ENCODE measurements around the gene WNT11. TPM values are rescaled to one million over a fixed set of nuclear protein-coding genes. Genes with fewer than 3 reads are reported as not detected.

WNT11 gene
- polyA plus RNA-seq, 1 of the 3 experiments (the other 2 are of a cell fraction) = 0.43 TPM

- TF ChIP-seq EZH2phosphoT487 (IDR thresholded peaks at IDR 0.05; ENCODE audit: borderline replicate concordance, low read depth) (no peak), RXRA (IDR thresholded peaks at IDR 0.05; ENCODE audit: borderline replicate concordance, low read depth) (no peak), GABPA (IDR thresholded peaks at IDR 0.05; ENCODE audit: low read depth) (no peak), RFX5 (IDR thresholded peaks at IDR 0.05; ENCODE audit: low read length) (no peak)
Observed at GRCh38 chr11:76228875-76229149, 22.5 kb upstream of the WNT11 start (continued).

- Histone ChIP-seq H3K27ac (ENCODE audit: low read depth in 2 of 2, low read length in 1 of 2) (no peak overlapping the region), H3K4me3 (ENCODE audit: low read depth in 2 of 2, low read length in 1 of 2) (no peak overlapping the region), H3K9me3 (no peaks in the 10 kb centered on the region), H3F3A (replicated peaks; ENCODE audit: insufficient read depth) (no peaks in the 10 kb centered on the region), H3K79me2 (ENCODE audit: insufficient read depth) (no peaks in the 10 kb centered on the region), H3K36me3 (replicated peaks in 1 of 2; ENCODE audit: control insufficient read depth in 1 of 2, insufficient read depth in 2 of 2, low read length in 1 of 2) (no peaks in the 10 kb centered on the region), H3K27me3 (ENCODE audit: insufficient read depth) (no peaks in the 10 kb centered on the region), H3K9me2 (no peaks in the 10 kb centered on the region), H3K4me2 (no peak overlapping the region), H3K4me1 (ENCODE audit: control insufficient read depth in 1 of 2, insufficient read depth in 2 of 2, low read depth in 1 of 2, low read length in 1 of 2) (peaks cover 0 to 24% of the 10 kb centered on the region in 2 experiments; a peak in 1 of 4 replicates), H3K9ac (no peak overlapping the region), H2AFZ (ENCODE audit: low read depth) (no peak overlapping the region), H4K20me1 (ENCODE audit: insufficient read depth) (no peaks in the 10 kb centered on the region)
- WGBS (ENCODE audit: low lambda C conversion rate) = 75% methylated on average over 10 of the region's 15 CpGs
- no peak for TF ChIP-seq NRF1 (IDR thresholded peaks at IDR 0.05; ENCODE audit: low read depth, low read length)
- no peak for TF ChIP-seq TEAD4 (IDR thresholded peaks at IDR 0.05; ENCODE audit: borderline replicate concordance, insufficient read depth)
- no peak for TF ChIP-seq REST (IDR thresholded peaks at IDR 0.05; ENCODE audit: low read depth, low read length)
- TF ChIP-seq USF1 (IDR thresholded peaks at IDR 0.05; ENCODE audit: borderline replicate concordance, low read depth) = no peak
- TF ChIP-seq ELF1 (IDR thresholded peaks at IDR 0.05) = no peak
- no peak for TF ChIP-seq TAF1 (IDR thresholded peaks at IDR 0.05; ENCODE audit: borderline replicate concordance, low read depth, low read length)
- TF ChIP-seq RAD21 (IDR thresholded peaks at IDR 0.05; ENCODE audit: low read length) = no peak
- TF ChIP-seq IRF3 (IDR thresholded peaks at IDR 0.05; ENCODE audit: low read depth, low read length) = no peak
- TF ChIP-seq GATA2 (CRISPR knock-in tag; IDR thresholded peaks at IDR 0.05) = no peak
- no peak for TF ChIP-seq MAX (IDR thresholded peaks at IDR 0.05; ENCODE audit: low read depth)
- TF ChIP-seq MXI1 (IDR thresholded peaks at IDR 0.05; ENCODE audit: low read depth, low read length) = no peak
- CTCF ChIA-PET = interaction anchor here (0.6 to 6.6 kb wide), 5 partner anchors 11 to 452 kb away, joined by 3 to 56 read pairs (median 3); partner anchors contain the start of gene WNT11
- DNase-seq = no peak
- POLR2A ChIA-PET = no interaction called here
Observed at GRCh38 chr11:76228071-76228874, 22.0 kb upstream of the WNT11 start.
